ENCODE measurements around the gene ATOH1.

The ATOH1 gene

GRCh38 chr4:93834249-93835066, 5.9 kb downstream of the ATOH1 start:
- no peak for DNase-seq (ENCODE audit: low read depth, low spot score)

GRCh38 chr4:93835929-93836328, 7.4 kb downstream of the ATOH1 start:
- DNase-seq (ENCODE audit: low read depth, low spot score) = no peak

GRCh38 chr4:93839704-93840103, 11.2 kb downstream of the ATOH1 start:
- DNase-seq (ENCODE audit: low read depth, low spot score) = no peak

GRCh38 chr4:93841803-93842345, 13.3 kb downstream of the ATOH1 start:
- DNase-seq (ENCODE audit: low read depth, low spot score) = no peak

- DNase-seq (ENCODE audit: low read depth, low spot score) = no peak
Observed at GRCh38 chr4:93842601-93843252, 14.2 kb downstream of the ATOH1 start.

GRCh38 chr4:93843772-93844171, 15.2 kb downstream of the ATOH1 start:
- DNase-seq (ENCODE audit: low read depth, low spot score) = no peak

GRCh38 chr4:93852680-93853079, 24.1 kb downstream of the ATOH1 start:
- DNase-seq (ENCODE audit: low read depth, low spot score) = no peak

- DNase-seq (ENCODE audit: low read depth, low spot score) = no peak
Observed at GRCh38 chr4:93855926-93856325, 27.4 kb downstream of the ATOH1 start.

- DNase-seq (ENCODE audit: low read depth, low spot score) = no peak
Observed at GRCh38 chr4:93865650-93866049, 37.1 kb downstream of the ATOH1 start.

- no peak for DNase-seq (ENCODE audit: low read depth, low spot score)
Observed at GRCh38 chr4:93867416-93868001, 39.0 kb downstream of the ATOH1 start.

- DNase-seq (ENCODE audit: low read depth, low spot score) = no peak
Observed at GRCh38 chr4:93870876-93871458, 42.4 kb downstream of the ATOH1 start.

GRCh38 chr4:93876754-93877153, 48.2 kb downstream of the ATOH1 start:
- DNase-seq (ENCODE audit: low read depth, low spot score) = no peak

- DNase-seq (ENCODE audit: low read depth, low spot score) = no peak
Observed at GRCh38 chr4:93878566-93878965, 50.0 kb downstream of the ATOH1 start.

- DNase-seq (ENCODE audit: low read depth, low spot score) = no peak
Observed at GRCh38 chr4:93879919-93880318, 51.4 kb downstream of the ATOH1 start.

Measured in smooth muscle cell of the brain vasculature (primary cell).